Measurements from ENCODE around the gene ASTE1. TPM values are rescaled to one million over a fixed set of nuclear protein-coding genes. Genes with fewer than 3 reads are reported as not detected.

The ASTE1 gene
- total RNA-seq, 1 experiment from 2014 or later = 9.7 TPM

DNA sequence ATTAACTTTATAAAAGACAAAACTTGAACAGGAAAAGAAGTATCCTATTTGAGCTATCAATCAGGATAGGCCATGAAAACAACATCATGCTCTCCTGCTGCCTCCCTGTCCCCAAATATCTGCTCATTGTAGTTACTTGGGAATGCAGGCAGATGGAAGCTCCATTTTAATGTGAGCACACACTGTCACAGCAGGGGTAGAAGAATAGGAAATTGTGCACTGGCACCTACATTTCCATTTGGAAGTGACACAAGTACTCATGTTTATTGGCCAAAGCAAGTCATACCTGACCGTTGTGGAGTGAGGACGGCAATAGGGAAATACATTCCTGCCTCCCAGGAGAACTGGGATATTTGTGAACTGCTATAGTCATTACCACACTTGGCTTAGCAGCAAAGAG, 52.4 kb downstream of the ASTE1 start:
- peaks cover 4% of the 10 kb centered on the region; the same call in 1 of the 2 replicates for H3K4me1 ChIP-seq (ENCODE audit: insufficient read depth, low read length)
- H3T11ph ChIP-seq (ENCODE audit: low read length) = no peak overlapping the region
- no peak overlapping the region for H3K56ac ChIP-seq (ENCODE audit: insufficient read length, low read depth, low read length)
- no peaks in the 10 kb centered on the region for H3K9me3 ChIP-seq (ENCODE audit: control insufficient read depth, low read depth, low read length)
- no peak overlapping the region for H3K4me2 ChIP-seq (ENCODE audit: insufficient read depth, insufficient read length, low read length)
- no peak overlapping the region for H3K9ac ChIP-seq (ENCODE audit: extremely low read depth, insufficient read length, low read length)
- no peak overlapping the region for H2BK20ac ChIP-seq (ENCODE audit: low read depth, low read length, poor library complexity, severe bottlenecking)
- no peaks in the 10 kb centered on the region for H3K27me3 Mint-ChIP-seq (ENCODE audit: low read depth)
- H3K27ac ChIP-seq (ENCODE audit: insufficient read length, low read depth, low read length) = no peak overlapping the region
- no peak overlapping the region for H3K4ac ChIP-seq (ENCODE audit: low read depth, low read length)
- no peaks in the 10 kb centered on the region for H3K23me2 ChIP-seq (ENCODE audit: insufficient read length, low read depth, low read length, poor library complexity, severe bottlenecking)
- no CpG with 5 or more reads among the region's 2 CpGs for WGBS (ENCODE audit: extremely low coverage, insufficient read length, low lambda C conversion rate)
- DNase-seq = no peak
- H2AK5ac ChIP-seq (ENCODE audit: insufficient read length, low read length) = no peak overlapping the region
- H2AFZ ChIP-seq (ENCODE audit: low read length) = no peak overlapping the region
- H4K5ac ChIP-seq (ENCODE audit: insufficient read length, low read depth, low read length) = no peak overlapping the region
- H3K27ac Mint-ChIP-seq = no peak overlapping the region
- peaks cover 13 to 28% of the 10 kb centered on the region in 2 experiments for H3K4me1 Mint-ChIP-seq
- no peak overlapping the region for H2BK15ac ChIP-seq (ENCODE audit: low read depth, low read length)
- no peaks in the 10 kb centered on the region for H3K79me2 ChIP-seq (ENCODE audit: insufficient read depth, low read length)
- no peaks in the 10 kb centered on the region for H3K27me3 ChIP-seq (ENCODE audit: insufficient read depth, low read length)
- H3K36me3 Mint-ChIP-seq (ENCODE audit: insufficient read depth in 1 of 3, low read depth in 3 of 3) = peaks cover 25 to 33% (median 27%) of the 10 kb centered on the region in 3 experiments
- H2BK5ac ChIP-seq (ENCODE audit: insufficient read length, low read length) = no peak overlapping the region
- no peak overlapping the region for H3K18ac ChIP-seq (ENCODE audit: insufficient read length, low read depth, low read length)
- H4K8ac ChIP-seq (replicated peaks; ENCODE audit: insufficient read length, low read depth, low read length) = no peak overlapping the region
- no peak overlapping the region for H2BK120ac ChIP-seq (ENCODE audit: low read depth, low read length, poor library complexity, severe bottlenecking)
- TF ChIP-seq, protein P1, sequence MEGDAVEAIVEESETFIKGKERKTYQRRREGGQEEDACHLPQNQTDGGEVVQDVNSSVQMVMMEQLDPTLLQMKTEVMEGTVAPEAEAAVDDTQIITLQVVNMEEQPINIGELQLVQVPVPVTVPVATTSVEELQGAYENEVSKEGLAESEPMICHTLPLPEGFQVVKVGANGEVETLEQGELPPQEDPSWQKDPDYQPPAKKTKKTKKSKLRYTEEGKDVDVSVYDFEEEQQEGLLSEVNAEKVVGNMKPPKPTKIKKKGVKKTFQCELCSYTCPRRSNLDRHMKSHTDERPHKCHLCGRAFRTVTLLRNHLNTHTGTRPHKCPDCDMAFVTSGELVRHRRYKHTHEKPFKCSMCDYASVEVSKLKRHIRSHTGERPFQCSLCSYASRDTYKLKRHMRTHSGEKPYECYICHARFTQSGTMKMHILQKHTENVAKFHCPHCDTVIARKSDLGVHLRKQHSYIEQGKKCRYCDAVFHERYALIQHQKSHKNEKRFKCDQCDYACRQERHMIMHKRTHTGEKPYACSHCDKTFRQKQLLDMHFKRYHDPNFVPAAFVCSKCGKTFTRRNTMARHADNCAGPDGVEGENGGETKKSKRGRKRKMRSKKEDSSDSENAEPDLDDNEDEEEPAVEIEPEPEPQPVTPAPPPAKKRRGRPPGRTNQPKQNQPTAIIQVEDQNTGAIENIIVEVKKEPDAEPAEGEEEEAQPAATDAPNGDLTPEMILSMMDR (conservative IDR thresholded peaks at IDR 0.05) = no peak
- no peak overlapping the region for H2BK12ac ChIP-seq (ENCODE audit: insufficient read length, low read depth, low read length)
- no peak overlapping the region for H3K23ac ChIP-seq (ENCODE audit: insufficient read length, low read depth, low read length)
- H3K4me3 Mint-ChIP-seq = no peak overlapping the region
- H4K91ac ChIP-seq (ENCODE audit: insufficient read length, low read depth, low read length) = no peak overlapping the region
- H3K79me1 ChIP-seq (ENCODE audit: insufficient read depth, low read depth, low read length, poor library complexity, severe bottlenecking) = no peaks in the 10 kb centered on the region
- no peak overlapping the region for H3K14ac ChIP-seq (ENCODE audit: insufficient read depth, low read length)
- no peaks in the 10 kb centered on the region for H3K9me3 Mint-ChIP-seq
- H4K20me1 ChIP-seq (ENCODE audit: control insufficient read depth, insufficient read depth, insufficient read length) = no peaks in the 10 kb centered on the region
